ENCODE results near the gene RTN3.

RTN3 gene

GRCh38 chr11:63745304-63746170 is 64.2 kb downstream of the RTN3 start:
- peaks cover 12% of the 10 kb centered on the region; the same call in 1 of the 2 replicates for H3K4me1 ChIP-seq (ENCODE audit: insufficient read depth, low read length)
- H3K9ac ChIP-seq (ENCODE audit: low read depth, low read length): no peak overlapping the region
- no peaks in the 10 kb centered on the region for H3K9me3 ChIP-seq (ENCODE audit: control insufficient read depth, insufficient read depth, low read length)

GRCh38 chr11:63747011-63747410 is 65.7 kb downstream of the RTN3 start:
- peaks cover 5% of the 10 kb centered on the region; the same call in 1 of the 2 replicates for H3K36me3 ChIP-seq (ENCODE audit: insufficient read depth, low read length)
- H3K9ac ChIP-seq (ENCODE audit: low read depth, low read length): no peak overlapping the region
- H3K4me1 ChIP-seq (ENCODE audit: insufficient read depth, low read length): peaks cover 12% of the 10 kb centered on the region; the same call in 1 of the 2 replicates
- no peaks in the 10 kb centered on the region for H3K9me3 ChIP-seq (ENCODE audit: control insufficient read depth, insufficient read depth, low read length)

More at GRCh38 chr11:63745304-63746170, 64.2 kb downstream of the RTN3 start:
- H3K36me3 ChIP-seq (ENCODE audit: insufficient read depth, low read length): no peaks in the 10 kb centered on the region; the same call in 1 of the 2 replicates

DNA sequence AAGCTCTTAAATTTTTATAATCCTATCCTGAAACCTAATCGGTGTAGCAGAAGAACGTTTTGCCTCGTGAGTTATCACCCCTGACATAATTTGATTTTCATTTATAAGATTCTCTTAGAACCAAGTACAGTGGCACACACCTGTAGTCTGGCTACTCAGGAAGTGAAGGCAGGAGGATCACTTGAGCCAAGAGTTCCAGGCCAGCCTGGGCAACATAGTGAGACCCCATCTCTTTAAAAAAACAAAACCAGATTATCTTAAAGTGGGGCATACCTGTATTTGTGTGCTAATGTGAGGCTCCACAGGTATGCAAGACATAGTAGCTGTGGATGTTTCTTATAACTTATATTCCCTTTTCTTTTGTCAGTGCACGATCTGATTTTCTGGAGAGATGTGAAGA is 68.3 kb downstream of the RTN3 start:
- Histone ChIP-seq H3K4me1 (ENCODE audit: insufficient read depth, low read length) (peaks cover 12% of the 10 kb centered on the region; the same call in 1 of the 2 replicates), H3K9ac (ENCODE audit: low read depth, low read length) (no peak overlapping the region), H3K36me3 (ENCODE audit: insufficient read depth, low read length) (peaks cover 18% of the 10 kb centered on the region; the same call in 1 of the 2 replicates), H3K9me3 (ENCODE audit: control insufficient read depth, insufficient read depth, low read length) (no peaks in the 10 kb centered on the region)

DNA sequence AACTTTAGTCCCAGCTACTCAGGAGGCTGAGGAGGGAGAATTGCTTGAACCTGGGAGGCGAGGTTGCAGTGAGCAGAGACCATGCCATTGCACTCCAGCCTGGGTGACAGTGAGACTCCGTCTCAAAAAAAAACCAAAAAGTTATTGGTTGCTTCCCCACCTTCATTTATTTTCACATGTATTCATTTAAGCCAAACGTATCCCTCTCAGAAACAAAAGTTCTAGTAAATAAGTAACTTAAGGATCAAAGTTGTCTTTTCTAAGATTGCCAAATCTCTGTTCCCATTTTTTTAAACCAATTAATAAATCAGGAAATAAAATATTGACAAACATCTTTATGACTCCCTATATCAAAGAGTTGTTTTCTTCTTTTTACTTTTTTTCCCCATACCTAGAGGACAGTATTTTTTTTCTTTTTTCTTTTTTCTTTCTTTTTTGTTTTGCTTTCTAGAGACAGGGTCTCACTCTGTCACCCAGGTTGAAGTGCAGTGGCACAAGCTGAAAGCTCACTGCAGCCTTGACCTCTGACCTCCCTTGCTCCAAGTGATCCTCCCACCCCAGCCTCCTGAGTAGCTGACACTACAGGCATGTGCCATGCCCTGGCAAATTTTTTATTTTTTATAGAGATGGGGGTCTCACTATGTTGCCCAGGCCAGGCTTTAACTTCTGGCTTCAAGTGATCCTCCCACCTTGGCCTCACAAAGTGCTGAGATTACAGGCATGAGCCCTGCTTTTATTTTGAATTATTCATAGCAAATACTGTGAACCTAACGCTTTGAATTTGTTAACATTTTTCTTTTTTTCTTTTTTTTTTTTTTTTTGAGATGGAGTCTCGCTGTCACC is 75.8 kb downstream of the RTN3 start:
- Histone ChIP-seq H3K4me1 (ENCODE audit: insufficient read depth, low read length) (peaks cover 12% of the 10 kb centered on the region), H3K36me3 (ENCODE audit: insufficient read depth, low read length) (peaks cover 15% of the 10 kb centered on the region; the same call in 1 of the 2 replicates), H3K9me3 (ENCODE audit: control insufficient read depth, insufficient read depth, low read length) (no peaks in the 10 kb centered on the region), H3K9ac (ENCODE audit: low read depth, low read length) (no peak overlapping the region)

- Histone ChIP-seq H3K9ac (ENCODE audit: low read depth, low read length) (peak overlapping the region; percentile 91; the same call in 1 of the 2 replicates), H3K9me3 (ENCODE audit: control insufficient read depth, insufficient read depth, low read length) (no peaks in the 10 kb centered on the region), H3K36me3 (ENCODE audit: insufficient read depth, low read length) (0 out of 2 replicates have a peak, but pooled peaks cover 3% of the 10 kb centered on the region), H3K4me1 (ENCODE audit: insufficient read depth, low read length) (peaks cover 15% of the 10 kb centered on the region)
Measured at GRCh38 chr11:63760487-63761079, 79.3 kb downstream of the RTN3 start.

- no peaks in the 10 kb centered on the region for H3K9me3 ChIP-seq (ENCODE audit: control insufficient read depth, insufficient read depth, low read length)
- 0 out of 2 replicates have a peak, but pooled peaks cover 3% of the 10 kb centered on the region for H3K36me3 ChIP-seq (ENCODE audit: insufficient read depth, low read length)
- H3K9ac ChIP-seq (ENCODE audit: low read depth, low read length): peak overlapping the region; percentile 91; the same call in 1 of the 2 replicates
- peaks cover 20% of the 10 kb centered on the region for H3K4me1 ChIP-seq (ENCODE audit: insufficient read depth, low read length)
Measured at GRCh38 chr11:63761188-63761587, 79.9 kb downstream of the RTN3 start.

DNA sequence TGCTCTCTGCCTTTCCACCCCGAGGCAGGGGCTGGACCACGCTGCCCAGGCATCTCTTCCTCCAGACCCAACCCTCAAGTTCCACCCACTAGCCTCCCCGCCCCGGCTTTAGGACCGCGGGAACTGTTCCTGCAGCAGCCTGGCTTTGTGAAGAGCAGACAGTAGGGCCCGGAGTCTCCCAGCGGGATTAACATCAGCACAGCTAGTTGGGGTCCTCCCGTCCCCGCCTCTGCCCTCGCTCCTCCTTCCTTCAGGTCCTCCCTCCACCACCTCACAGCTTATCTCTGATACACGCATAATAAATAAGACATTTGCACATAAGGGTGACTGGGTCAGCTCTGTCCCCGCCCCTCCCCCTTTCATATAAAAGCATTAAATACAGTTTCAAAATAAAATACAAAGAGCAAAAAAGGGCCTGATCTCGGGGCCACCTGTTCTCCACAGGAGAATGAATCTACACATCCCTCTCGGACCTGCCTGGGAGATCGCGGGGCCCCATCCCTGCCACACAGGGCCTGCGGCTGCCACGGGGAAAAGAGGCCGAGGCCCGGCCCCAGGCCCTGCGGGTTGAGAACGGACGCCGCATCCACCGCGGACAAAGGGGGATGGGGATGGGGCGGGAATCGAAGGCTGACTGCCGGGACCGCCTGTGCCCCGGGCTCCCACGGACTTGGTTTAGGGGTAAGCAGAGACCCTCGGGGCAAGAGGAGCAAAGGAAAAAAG is 80.8 kb downstream of the RTN3 start:
- 0 out of 2 replicates have a peak, but pooled peaks cover 3% of the 10 kb centered on the region for H3K36me3 ChIP-seq (ENCODE audit: insufficient read depth, low read length)
- no peaks in the 10 kb centered on the region for H3K9me3 ChIP-seq (ENCODE audit: control insufficient read depth, insufficient read depth, low read length)
- H3K9ac ChIP-seq (ENCODE audit: low read depth, low read length): peak overlapping the region; percentile 91
- H3K4me1 ChIP-seq (ENCODE audit: insufficient read depth, low read length): peaks cover 29% of the 10 kb centered on the region

DNA sequence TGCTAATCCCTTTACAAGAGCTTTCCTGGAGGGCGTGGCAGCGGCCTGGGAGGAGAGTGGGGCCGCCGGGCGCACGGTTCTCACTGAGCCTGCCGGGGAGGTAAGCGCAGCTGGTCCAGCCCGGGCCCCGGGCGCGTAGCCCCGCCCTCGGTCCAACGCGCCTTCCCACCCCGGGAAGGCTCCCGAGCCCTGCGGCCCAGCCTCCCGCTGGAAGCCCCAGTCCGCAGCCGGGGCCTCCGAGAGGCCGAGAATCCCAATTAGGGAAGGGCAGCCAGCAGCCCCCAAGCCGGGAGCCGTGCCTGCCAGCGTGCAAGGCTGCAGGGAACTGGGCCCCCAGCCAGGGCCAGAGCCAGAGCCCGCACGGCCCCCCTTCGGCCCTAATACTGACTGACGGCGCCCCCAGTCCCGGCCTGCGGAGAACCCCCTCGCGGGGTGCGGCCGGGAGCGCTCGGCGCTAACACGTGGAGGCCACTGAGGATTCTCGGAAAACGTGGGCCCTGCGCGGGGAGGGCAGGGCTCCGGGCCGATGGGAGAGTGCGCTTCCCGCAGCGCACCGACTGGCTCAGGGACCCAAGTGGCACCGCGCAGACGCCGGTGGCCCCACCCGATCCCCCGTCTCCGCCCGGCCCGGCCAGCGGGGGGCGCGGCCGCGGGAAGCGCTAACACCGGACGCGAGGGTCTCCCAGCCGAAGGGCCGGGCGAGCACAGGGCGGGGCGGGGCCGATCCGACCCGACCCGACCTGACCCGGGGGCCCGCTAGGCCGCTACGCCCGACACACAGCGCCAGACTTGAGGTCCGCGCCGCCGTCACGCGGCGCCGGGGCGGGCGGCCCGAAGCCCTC is 81.6 kb downstream of the RTN3 start:
- Histone ChIP-seq H3K4me1 (ENCODE audit: insufficient read depth, low read length) (peaks cover 30% of the 10 kb centered on the region), H3K9me3 (ENCODE audit: control insufficient read depth, insufficient read depth, low read length) (no peaks in the 10 kb centered on the region), H3K36me3 (ENCODE audit: insufficient read depth, low read length) (0 out of 2 replicates have a peak, but pooled peaks cover 3% of the 10 kb centered on the region), H3K9ac (ENCODE audit: low read depth, low read length) (peak overlapping the region; percentile 91)

- no peaks in the 10 kb centered on the region for H3K9me3 ChIP-seq (ENCODE audit: control insufficient read depth, insufficient read depth, low read length)
- peaks cover 30% of the 10 kb centered on the region for H3K4me1 ChIP-seq (ENCODE audit: insufficient read depth, low read length)
- H3K9ac ChIP-seq (ENCODE audit: low read depth, low read length): peak overlapping the region; percentile 91
- H3K36me3 ChIP-seq (ENCODE audit: insufficient read depth, low read length): 0 out of 2 replicates have a peak, but pooled peaks cover 3% of the 10 kb centered on the region
Measured at GRCh38 chr11:63763496-63764339, 82.4 kb downstream of the RTN3 start.

DNA sequence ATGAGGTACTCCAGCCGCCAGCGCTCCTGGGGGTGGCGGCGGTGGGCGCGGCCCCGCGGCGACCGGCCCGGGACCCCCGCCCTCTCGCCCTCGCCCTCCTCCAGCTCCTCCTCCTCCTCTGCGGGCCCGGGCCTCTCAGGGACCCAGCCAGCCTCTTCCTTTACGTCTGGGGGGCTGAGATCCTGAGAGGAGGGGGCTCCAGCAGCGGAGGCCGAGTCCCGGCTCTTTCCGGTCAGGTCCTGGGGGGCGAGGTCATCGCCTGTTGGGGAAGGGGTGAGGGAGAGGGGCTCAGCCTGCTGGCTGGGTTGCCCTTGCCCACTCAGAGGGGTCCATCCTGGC is 83.0 kb downstream of the RTN3 start:
- Histone ChIP-seq H3K4me1 (ENCODE audit: insufficient read depth, low read length) (peaks cover 30% of the 10 kb centered on the region), H3K9me3 (ENCODE audit: control insufficient read depth, insufficient read depth, low read length) (no peaks in the 10 kb centered on the region), H3K9ac (ENCODE audit: low read depth, low read length) (peak overlapping the region; percentile 59), H3K36me3 (ENCODE audit: insufficient read depth, low read length) (0 out of 2 replicates have a peak, but pooled peaks cover 3% of the 10 kb centered on the region)

GRCh38 chr11:63764679-63765647 is 83.7 kb downstream of the RTN3 start:
- Histone ChIP-seq H3K36me3 (ENCODE audit: insufficient read depth, low read length) (0 out of 2 replicates have a peak, but pooled peaks cover 3% of the 10 kb centered on the region), H3K4me1 (ENCODE audit: insufficient read depth, low read length) (peaks cover 27% of the 10 kb centered on the region), H3K9ac (ENCODE audit: low read depth, low read length) (peak overlapping the region; percentile 59), H3K9me3 (ENCODE audit: control insufficient read depth, insufficient read depth, low read length) (no peaks in the 10 kb centered on the region)
